Panc1 (cell line): ENCODE data around the gene FAM107A. TPM values are rescaled to one million over a fixed set of nuclear protein-coding genes. Genes with fewer than 3 reads are reported as not detected.

Experiments used
- ATAC-seq: fragments of 200-7000 bp; cut with Tn5 transposase; 2 replicates; pipeline ENCODE4 v1.9.1; 2020; ENCODE audit warnings: mild to moderate bottlenecking, moderate library complexity
- BruUV-seq: library from RNA; stranded (reverse); fragments of 400-500 nt; replicated peaks from 2 replicates; lab custom pipeline; 2021; lab: Mats Ljungman, UMichigan
- CTCF ChIA-PET: fragments of 300-600 bp; sonication (Branson Sonifier 250); formaldehyde crosslinking; loops from one replicate; lab custom pipeline; 2022; ENCODE audit warnings: antibody characterized with exemption; lab: Charles Lee
- POLR2A ChIA-PET: fragments of 300-600 bp; sonication (Branson Sonifier 250); formaldehyde crosslinking; loops from one replicate; lab custom pipeline; 2022; ENCODE audit warnings: antibody characterized with exemption; lab: Charles Lee
- DNase-seq: peaks from one replicate; pipeline ENCODE4 v3.0.0-alpha.2; 2010; ENCODE audit warnings: low read depth, low spot score
- H3K27ac ChIP-seq: 2 replicates; pipeline ENCODE4 v1.5.1; 2011; ENCODE audit warnings: mild to moderate bottlenecking, low read length, inconsistent platforms
- H3K27me3 ChIP-seq: fragments of 200-500 bp; sonication (Bioruptor generic); 2 replicates; pipeline ENCODE4 v1.6.0; 2014; ENCODE audit warnings: low read length, inconsistent platforms; ENCODE audit not compliant: control insufficient read depth, insufficient read depth
- H3K36me3 ChIP-seq: fragments of 200-500 bp; sonication (Bioruptor generic); 2 replicates; pipeline ENCODE4 v1.5.1; 2014; ENCODE audit warnings: inconsistent platforms, mild to moderate bottlenecking, low read length, moderate library complexity; ENCODE audit not compliant: control insufficient read depth, insufficient read depth
- H3K4me1 ChIP-seq: 2 replicates; pipeline ENCODE4 v1.5.1; 2011; ENCODE audit warnings: inconsistent platforms, mild to moderate bottlenecking, low read length, moderate library complexity; ENCODE audit not compliant: control insufficient read depth, insufficient read depth
- H3K4me3 ChIP-seq, 2 experiments: 2 replicates each; pipeline ENCODE4 v1.5.1; 2011 to 2012; ENCODE audit warnings: low read depth in 2 of 2, low read length in 2 of 2, mild to moderate bottlenecking in 2 of 2, inconsistent platforms in 1 of 2, moderate library complexity in 1 of 2
- H3K9me3 ChIP-seq: fragments of 200-500 bp; sonication (Bioruptor generic); 2 replicates; pipeline ENCODE4 v1.5.1; 2014; ENCODE audit warnings: low read depth, mild to moderate bottlenecking, inconsistent platforms, low read length, moderate library complexity; ENCODE audit not compliant: control insufficient read depth, insufficient read depth
- CTCF ChIP-seq: fragments of 450-650 bp; IDR thresholded peaks from 2 replicates; pipeline ENCODE4 v1.5.1; 2017; ENCODE audit warnings: mild to moderate bottlenecking
- POLR2AphosphoS5 ChIP-seq: IDR thresholded peaks from 2 replicates; pipeline ENCODE4 v1.6.1; 2012; ENCODE audit warnings: mild to moderate bottlenecking, low read depth, low read length, moderate library complexity
- REST ChIP-seq, 2 experiments: IDR thresholded peaks; 2 replicates each; pipeline ENCODE4 v1.6.1; 2011 to 2012; ENCODE audit warnings: low read depth in 2 of 2, control low read depth in 1 of 2, low read length in 1 of 2, mild to moderate bottlenecking in 1 of 2, moderate library complexity in 1 of 2; ENCODE audit not compliant: insufficient read depth in 1 of 2
- SIN3A ChIP-seq: IDR thresholded peaks from 2 replicates; pipeline ENCODE4 v1.6.1; 2012; ENCODE audit warnings: low read depth, mild to moderate bottlenecking, low read length, moderate library complexity, borderline replicate concordance; ENCODE audit not compliant: insufficient read depth
- TCF7L2 ChIP-seq: IDR thresholded peaks from 2 replicates; pipeline ENCODE4 v1.6.1; 2011; ENCODE audit warnings: mild to moderate bottlenecking, low read depth, low read length, inconsistent platforms
- in situ Hi-C: cut with HindIII; loops from 2 replicates; pipeline ENCODE4 v1.10.0; 2016; ENCODE audit warnings: low sequenced_read_pairs, low pct_unique_long_range_greater_than_20kb
- intact Hi-C: fragments of 100-400 bp; cut with micrococcal nuclease; formaldehyde crosslinking; loops from one replicate; pipeline ENCODE4 v1.10.0; 2022; ENCODE audit not compliant: unreplicated experiment
- total RNA-seq: library from RNA; stranded (reverse); gene quantifications from one replicate; pipeline ENCODE4 v1.2.1, GENCODE V29; 2021; ENCODE audit not compliant: unreplicated experiment

FAM107A gene
- total RNA-seq, 1 experiment from 2014 or later: 0.08 TPM

- Histone ChIP-seq H3K4me3 (no peak overlapping the region), H3K27me3 (no peaks in the 10 kb centered on the region), H3K27ac (no peak overlapping the region), H3K4me1 (no peaks in the 10 kb centered on the region), H3K9me3 (no peaks in the 10 kb centered on the region), H3K36me3 (no peaks in the 10 kb centered on the region)
- ATAC-seq: no peak
- intact Hi-C loops: no loop called here
- ChIA-PET POLR2A (no interaction called here), CTCF (no interaction called here)
- BruUV-seq: no TSS peak
- no peak for DNase-seq
- TF ChIP-seq TCF7L2: no peak
- TF ChIP-seq REST (IDR thresholded peaks at IDR 0.05; ENCODE audit: insufficient read depth in 1 of 2, low read depth in 2 of 2, low read length in 1 of 2): no peak
- no peak for TF ChIP-seq CTCF
- TF ChIP-seq SIN3A: no peak
- no peak for TF ChIP-seq POLR2AphosphoS5
- in situ Hi-C loops: no loop called here
These were observed 22.0 kb downstream of the FAM107A start for GRCh38 chr3:58555203-58555602.

- Histone ChIP-seq H3K27me3 (no peaks in the 10 kb centered on the region), H3K9me3 (no peaks in the 10 kb centered on the region), H3K4me1 (no peaks in the 10 kb centered on the region), H3K4me3 (no peak overlapping the region), H3K27ac (no peak overlapping the region), H3K36me3 (no peaks in the 10 kb centered on the region)
- DNase-seq: no peak
- intact Hi-C loops (no loop called here), in situ Hi-C loops (no loop called here)
- TF ChIP-seq REST (IDR thresholded peaks at IDR 0.05; ENCODE audit: insufficient read depth in 1 of 2, low read depth in 2 of 2, low read length in 1 of 2) (no peak), SIN3A (no peak), POLR2AphosphoS5 (no peak), CTCF (no peak), TCF7L2 (no peak)
- ChIA-PET CTCF (no interaction called here), POLR2A (no interaction called here)
- no peak for ATAC-seq
- BruUV-seq: no TSS peak
These were observed 24.2 kb downstream of the FAM107A start for GRCh38 chr3:58553003-58553402.
